Measurements from ENCODE around the gene BHMT2.

The BHMT2 gene

DNA sequence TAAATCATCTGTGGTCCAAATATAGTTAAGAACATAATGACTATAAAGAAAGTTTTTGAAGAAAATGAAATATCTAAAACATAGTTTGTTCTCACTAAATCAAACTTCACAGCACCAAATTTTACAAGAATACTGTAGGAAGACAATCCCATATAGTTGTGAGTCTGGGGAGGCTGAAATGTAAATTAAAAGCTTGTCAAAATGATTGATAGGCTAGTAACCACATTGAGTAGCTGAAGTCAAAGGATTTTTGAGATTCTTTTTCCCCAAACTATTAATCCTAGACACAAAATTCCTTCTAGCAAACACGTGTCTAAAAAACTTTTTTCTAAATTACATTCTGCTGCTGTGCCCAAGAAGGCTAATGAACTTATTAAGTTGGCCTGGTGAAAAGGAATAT is 55.0 kb downstream of the BHMT2 start:
- DNase-seq: no peak

DNA sequence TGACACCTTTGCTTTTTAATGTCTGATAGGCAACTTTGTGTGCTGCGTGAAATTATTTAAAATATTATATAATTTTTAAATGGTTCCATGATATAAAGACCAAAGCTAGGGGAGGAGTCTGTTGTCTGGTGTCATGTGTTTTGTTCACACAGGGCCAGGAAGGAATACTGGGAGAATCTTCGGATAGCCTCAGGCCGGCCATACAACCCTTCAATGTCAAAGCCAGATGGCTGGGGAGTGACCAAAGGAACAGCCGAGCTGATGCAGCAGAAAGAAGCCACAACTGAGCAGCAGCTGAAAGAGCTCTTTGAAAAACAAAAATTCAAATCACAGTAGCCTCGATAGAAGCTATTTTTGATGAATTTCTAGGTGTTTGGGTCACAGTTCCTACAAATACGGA is 61.2 kb downstream of the BHMT2 start:
- DNase-seq: no peak

DNA sequence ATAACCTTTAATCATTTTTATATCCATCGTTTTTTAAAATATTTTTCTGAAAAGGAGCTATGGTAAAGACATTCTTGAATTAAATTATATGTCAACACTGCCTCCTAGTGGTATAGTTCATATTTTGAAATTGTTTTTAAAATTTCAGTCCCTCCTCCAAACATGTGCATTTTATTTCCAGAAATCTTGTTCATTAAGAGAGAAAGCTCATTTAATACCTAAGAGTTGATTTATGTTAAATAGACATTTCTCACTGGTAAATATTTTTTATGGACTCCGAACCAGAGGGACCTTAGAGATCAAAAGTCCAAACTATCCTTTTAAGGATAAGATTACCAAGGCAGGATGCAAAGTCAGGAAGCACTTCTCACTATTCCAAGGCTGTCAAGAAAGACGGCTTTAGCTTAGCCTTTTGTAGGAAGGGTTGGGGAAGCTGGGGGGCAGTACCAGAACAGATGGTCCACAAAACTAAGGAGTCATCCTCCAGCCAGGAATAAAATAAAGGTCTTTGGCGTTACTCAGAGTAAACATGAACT is 63.6 kb downstream of the BHMT2 start:
- DNase-seq: no peak

DNA sequence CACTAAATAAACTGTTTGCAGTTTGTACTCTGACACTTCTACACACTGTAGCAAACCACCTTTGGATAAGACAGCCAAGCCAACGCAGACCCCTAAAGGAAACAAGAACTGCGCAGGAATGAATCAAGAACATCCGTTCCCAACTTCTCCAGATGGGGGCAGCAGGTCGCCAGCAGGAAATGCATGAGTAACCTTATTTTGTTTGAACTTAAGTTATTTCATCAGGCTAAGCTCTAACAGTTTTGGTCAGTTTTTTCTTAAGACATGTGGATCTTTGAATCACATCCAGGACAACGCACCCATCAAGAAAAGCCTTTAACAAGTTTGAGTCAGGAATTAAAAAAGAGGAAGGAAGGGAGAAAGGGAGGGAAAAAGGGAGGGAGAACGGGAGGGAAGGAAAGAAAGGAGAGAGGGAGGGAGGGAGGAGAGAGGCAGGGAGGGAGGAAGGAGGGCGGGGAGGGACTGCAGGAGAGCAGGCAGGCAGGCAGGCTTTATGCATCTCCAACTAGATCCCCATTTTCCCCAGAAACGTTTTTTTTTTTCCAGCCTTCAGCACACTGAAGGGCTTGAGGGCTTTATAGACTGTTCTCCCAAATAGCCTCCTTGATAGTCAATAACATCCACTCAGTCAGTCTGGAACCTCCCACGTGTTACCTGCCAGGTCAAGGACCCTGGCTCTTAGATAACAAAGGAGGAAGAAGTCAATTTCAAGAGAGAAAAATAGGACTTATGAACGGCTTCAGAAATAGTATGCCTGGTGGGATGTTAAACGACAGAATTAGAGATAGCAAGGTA is 64.3 kb downstream of the BHMT2 start:
- DNase-seq: no peak

DNA sequence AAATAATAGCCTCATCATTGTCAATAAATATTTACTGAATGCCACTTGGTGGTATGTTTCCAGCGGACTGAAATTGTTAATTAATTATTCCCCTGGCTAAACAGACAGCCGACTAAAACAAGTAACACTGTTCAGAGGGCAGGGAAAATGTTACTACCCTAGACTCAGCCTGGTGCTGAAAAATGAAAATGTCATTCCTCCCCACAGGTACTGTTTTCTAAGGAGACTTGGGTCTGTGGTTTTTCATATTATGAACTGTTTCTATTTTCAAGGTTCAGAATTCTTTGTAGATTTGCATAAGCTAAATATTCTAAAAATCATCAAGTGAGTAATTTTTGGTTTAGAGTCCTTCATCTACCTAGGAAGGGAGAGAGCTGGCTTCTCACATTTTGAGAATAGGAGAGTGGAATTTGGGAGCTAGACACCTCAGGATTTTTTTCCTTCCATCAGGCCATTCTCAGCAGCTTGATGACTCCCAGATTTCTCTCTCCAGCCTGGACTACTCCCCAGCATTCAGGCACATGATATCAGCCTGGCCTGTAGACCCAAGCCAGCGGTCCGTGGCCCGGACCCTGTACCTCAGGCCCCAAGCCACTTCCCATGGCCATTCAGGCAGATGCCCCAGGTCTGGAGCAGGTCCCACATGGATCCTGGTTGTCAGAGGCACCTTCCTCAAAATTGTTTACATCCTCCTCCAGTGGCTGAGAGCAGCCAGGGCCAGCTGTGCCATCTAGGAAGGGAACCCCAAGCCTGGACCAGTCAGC is 66.4 kb downstream of the BHMT2 start:
- DNase-seq: no peak

DNA sequence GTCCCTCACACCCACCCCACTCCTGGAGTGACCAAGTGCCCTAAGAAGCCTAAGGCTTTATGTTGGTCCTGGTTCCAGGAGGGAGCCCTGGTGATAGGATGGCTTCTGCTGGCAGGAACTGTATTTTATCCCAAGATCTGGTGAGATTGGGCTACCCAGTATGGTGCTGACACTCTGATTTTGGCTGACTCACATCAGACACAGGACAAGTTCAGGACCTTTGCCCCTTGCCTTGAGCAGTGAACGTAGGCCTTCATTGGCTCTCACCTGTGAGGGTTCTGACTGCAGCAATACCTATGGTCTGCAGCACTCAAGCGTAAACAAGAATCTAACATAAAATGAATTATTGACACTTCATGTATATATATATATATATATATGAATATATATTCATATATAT is 67.1 kb downstream of the BHMT2 start:
- DNase-seq: no peak

Measured in 8988T (cell line).